Measurements from ENCODE around the gene FAM234B. TPM values are rescaled to one million over a fixed set of nuclear protein-coding genes. Genes with fewer than 3 reads are reported as not detected.

Gene FAM234B
- total RNA-seq: 9.2 and 15.8 TPM in 2 replicates

GRCh38 chr12:13044002-13044905, at the start of gene FAM234B:
Gene FAM234B (plus strand): TSS chr12:13044381. CDS start chr12:13044404, 23 bp downstream.

DNA sequence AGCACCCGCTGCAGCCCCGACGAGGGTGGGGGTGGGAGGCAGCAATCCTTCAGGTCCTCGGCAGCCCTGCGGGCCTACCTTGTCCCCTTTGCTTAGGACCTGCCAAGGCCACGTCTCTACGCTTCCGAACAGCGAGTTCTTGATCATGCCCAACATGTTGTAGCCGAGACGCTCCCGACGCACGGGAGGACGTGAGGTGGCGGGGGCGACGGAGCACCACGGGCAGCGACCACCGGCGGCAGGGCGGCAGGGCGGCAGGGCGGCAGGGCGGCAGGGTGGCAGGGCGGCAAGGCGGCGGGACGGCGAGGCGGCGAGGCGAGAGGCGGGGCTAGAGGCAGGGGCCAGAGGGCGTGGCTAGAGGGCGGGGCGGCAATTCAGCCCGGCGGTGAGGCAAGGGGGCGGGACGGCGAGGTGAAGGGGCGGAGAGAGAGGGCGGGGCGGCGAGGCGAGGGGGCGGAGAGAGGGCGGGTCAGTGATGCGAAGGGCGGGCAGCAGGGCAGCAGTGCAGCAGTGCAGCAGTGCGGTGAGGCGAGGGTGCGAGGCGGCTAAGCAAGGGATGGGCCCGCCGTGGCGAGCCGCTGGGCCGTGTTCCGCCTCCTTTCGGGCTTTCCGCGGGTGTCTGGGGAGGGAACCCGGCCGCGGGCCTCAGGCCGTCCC, 44.1 kb upstream of the FAM234B start, which contains the start of gene HEBP1:
Gene HEBP1 (minus strand): TSS at position 307 of the 657 bp plus-strand sequence. CDS start 151 bp downstream, at position 156.

GRCh38 chr12:13103391-13104033, 59.3 kb downstream of the FAM234B start, which contains the start of gene GSG1:
Gene GSG1 (minus strand): TSS chr12:13103667. CDS start chr12:13103512, 155 bp downstream.

Other genes with a start within 250 kb of the FAM234B start
- gene DDX47, start 231.0 kb upstream of the FAM234B start, total RNA-seq: 80.1 and 99.2 TPM in 2 replicates
- 18.6 and 37.8 TPM in 2 replicates for gene GPRC5A, start 152.8 kb upstream of the FAM234B start, total RNA-seq
- gene GPRC5D, start 92.2 kb upstream of the FAM234B start, total RNA-seq: not detected in 2 replicates
- gene HEBP1, start 44.1 kb upstream of the FAM234B start, total RNA-seq: 10.0 and 15.2 TPM in 2 replicates
- 0.19 and 0.85 TPM in 2 replicates for gene GSG1, start 59.3 kb downstream of the FAM234B start, total RNA-seq
- gene EMP1, start 152.3 kb downstream of the FAM234B start, total RNA-seq: 46.8 and 150 TPM in 2 replicates

Data from regular cardiac myocyte (primary cell).